Body of pancreas (tissue), 4 donors: ENCODE results near the gene TSPEAR.

Experiments
- CTCF ChIP-seq, 7 experiments: fragments of 450-650 bp in 4 of 7; fragments of 200-600 bp in 3 of 7; sonication (generic) in 3 of 7; IDR thresholded peaks; one replicate each; pipeline ENCODE4 v1.5.1; 2016 to 2019; ENCODE audit warnings: antibody characterized with exemption in 7 of 7
- POLR2A ChIP-seq, 3 donors: fragments of 450-650 bp; IDR thresholded peaks; one replicate each; pipeline ENCODE4 v1.6.1; 2016; ENCODE audit warnings: antibody characterized with exemption in 3 of 3, mild to moderate bottlenecking in 2 of 3

- TF ChIP-seq POLR2A (IDR thresholded peaks at IDR 0.05) (no peak), CTCF (IDR thresholded peaks at IDR 0.05) (no peak)
Measured at GRCh38 chr21:44701023-44701400, 10.4 kb downstream of the TSPEAR start.
